ENCODE data around the gene REEP3. TPM values are rescaled to one million over a fixed set of nuclear protein-coding genes. Genes with fewer than 3 reads are reported as not detected.
"Not testable (repeated sequence)": the region's sequence is repeated elsewhere in the genome, so short reads cannot be mapped to it uniquely, and the experiment has no call there.

REEP3 gene
- total RNA-seq, 1 donor from 2014 or later = 33.2 TPM

DNA sequence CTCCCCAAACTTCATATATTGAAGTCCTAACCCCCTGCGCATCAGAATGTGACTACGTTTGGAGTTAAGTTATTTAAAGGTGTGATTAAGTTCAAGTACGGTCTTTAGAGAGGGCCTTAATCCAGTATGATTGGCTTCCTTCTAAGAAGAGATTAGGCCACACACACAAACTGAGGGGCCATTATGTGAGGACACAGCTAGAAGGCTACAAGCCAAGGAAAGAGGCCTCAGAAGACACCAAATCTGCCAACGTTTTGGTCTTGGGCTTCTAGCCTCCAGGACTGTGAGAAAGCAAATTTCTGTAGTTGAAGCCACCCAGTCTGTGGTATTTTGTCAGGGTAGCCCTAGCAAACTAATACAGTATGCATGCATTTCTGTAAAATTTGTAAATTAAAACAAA, 41.7 kb downstream of the REEP3 start:
- no peaks in the 10 kb centered on the region for H3K27me3 Mint-ChIP-seq

DNA sequence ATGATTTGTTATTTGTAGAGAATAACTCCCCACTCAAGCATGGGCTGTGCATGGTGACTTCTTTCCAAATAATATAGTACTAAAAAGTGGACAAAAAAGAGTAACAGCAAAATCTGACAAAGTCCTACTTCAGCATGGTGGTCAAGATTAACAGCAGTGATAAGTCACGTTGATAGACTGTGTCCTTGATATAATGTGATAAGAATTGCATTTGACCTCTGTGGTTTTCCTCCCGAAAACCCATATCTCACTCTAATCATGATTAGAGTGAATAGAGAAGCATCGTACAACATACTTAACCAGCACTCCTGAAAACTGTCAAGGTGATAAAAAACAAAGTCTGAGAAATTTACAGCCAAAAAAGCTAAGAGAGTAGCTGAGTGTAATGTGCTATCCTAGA, 42.4 kb downstream of the REEP3 start:
- Mint-ChIP-seq H3K9me3 (ENCODE audit: low read depth) (no peaks in the 10 kb centered on the region), H3K27me3 (no peaks in the 10 kb centered on the region), H3K4me3 (ENCODE audit: low read depth) (no peak overlapping the region), H3K36me3 (ENCODE audit: insufficient read depth) (no peaks in the 10 kb centered on the region), H3K4me1 (ENCODE audit: low read depth) (peaks cover 21% of the 10 kb centered on the region), H3K27ac (no peak overlapping the region)
- no peak for DNase-seq (ENCODE audit: low spot score, unreplicated experiment)
- TF ChIP-seq, protein P1, sequence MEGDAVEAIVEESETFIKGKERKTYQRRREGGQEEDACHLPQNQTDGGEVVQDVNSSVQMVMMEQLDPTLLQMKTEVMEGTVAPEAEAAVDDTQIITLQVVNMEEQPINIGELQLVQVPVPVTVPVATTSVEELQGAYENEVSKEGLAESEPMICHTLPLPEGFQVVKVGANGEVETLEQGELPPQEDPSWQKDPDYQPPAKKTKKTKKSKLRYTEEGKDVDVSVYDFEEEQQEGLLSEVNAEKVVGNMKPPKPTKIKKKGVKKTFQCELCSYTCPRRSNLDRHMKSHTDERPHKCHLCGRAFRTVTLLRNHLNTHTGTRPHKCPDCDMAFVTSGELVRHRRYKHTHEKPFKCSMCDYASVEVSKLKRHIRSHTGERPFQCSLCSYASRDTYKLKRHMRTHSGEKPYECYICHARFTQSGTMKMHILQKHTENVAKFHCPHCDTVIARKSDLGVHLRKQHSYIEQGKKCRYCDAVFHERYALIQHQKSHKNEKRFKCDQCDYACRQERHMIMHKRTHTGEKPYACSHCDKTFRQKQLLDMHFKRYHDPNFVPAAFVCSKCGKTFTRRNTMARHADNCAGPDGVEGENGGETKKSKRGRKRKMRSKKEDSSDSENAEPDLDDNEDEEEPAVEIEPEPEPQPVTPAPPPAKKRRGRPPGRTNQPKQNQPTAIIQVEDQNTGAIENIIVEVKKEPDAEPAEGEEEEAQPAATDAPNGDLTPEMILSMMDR (IDR thresholded peaks at IDR 0.05; ENCODE audit: unreplicated experiment) = no peak

More for the DNA sequence above, 41.7 kb downstream of the REEP3 start:
- no peak overlapping the region for H3K4me3 Mint-ChIP-seq (ENCODE audit: low read depth)
- H3K4me1 Mint-ChIP-seq (ENCODE audit: low read depth) = peaks cover 21% of the 10 kb centered on the region
- TF ChIP-seq, protein P1 (IDR thresholded peaks at IDR 0.05; ENCODE audit: unreplicated experiment) = no peak
- H3K9me3 Mint-ChIP-seq (ENCODE audit: low read depth) = no peaks in the 10 kb centered on the region
- no peaks in the 10 kb centered on the region for H3K36me3 Mint-ChIP-seq (ENCODE audit: insufficient read depth)
- peak overlapping the region; percentile 62 for H3K27ac Mint-ChIP-seq
- no peak for DNase-seq (ENCODE audit: low spot score, unreplicated experiment)

GRCh38 chr10:63564731-63565130, 43.5 kb downstream of the REEP3 start:
- H3K9me3 Mint-ChIP-seq (ENCODE audit: low read depth); H3K4me3 Mint-ChIP-seq (ENCODE audit: low read depth); DNase-seq (ENCODE audit: low spot score, unreplicated experiment); H3K27me3 Mint-ChIP-seq; H3K36me3 Mint-ChIP-seq (ENCODE audit: insufficient read depth); H3K27ac Mint-ChIP-seq: not testable (repeated sequence)
- peaks cover 21% of the 10 kb centered on the region for H3K4me1 Mint-ChIP-seq (ENCODE audit: low read depth)

DNA sequence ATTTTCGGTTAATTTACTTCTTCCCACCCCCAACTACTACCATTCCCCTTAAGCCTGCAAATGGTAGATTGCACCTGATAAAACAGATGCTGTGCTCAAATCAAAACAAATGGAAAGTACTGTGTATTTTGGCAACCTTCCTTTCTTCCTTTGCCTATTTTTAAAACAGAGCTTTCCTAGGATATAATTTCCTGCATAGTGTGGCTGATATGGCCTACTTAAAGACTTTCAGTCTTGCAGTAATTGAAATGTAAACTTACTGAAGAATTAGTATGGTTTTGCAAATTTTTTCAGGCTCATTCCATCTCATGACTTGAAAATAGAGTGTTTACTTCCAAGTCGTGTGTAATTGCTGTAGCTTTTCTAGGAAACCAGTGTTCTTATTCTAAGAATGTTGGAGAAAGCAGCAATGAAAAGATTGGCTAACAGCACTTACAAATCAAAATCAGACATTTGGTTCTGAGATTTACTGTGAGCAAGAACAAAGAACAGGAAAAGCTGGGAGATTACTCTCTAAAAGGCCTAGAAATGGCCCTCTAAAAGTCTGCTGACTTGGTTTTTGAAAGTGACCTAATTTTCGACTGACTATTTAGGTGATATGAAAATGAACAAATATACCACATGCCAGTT, 52.0 kb downstream of the REEP3 start:
- peaks cover 14% of the 10 kb centered on the region for H3K36me3 Mint-ChIP-seq (ENCODE audit: insufficient read depth)
- H3K4me3 Mint-ChIP-seq (ENCODE audit: low read depth) = no peak overlapping the region
- TF ChIP-seq, protein P1 (IDR thresholded peaks at IDR 0.05; ENCODE audit: unreplicated experiment) = no peak

GRCh38 chr10:63574011-63574410, 52.8 kb downstream of the REEP3 start:
- Mint-ChIP-seq H3K4me3 (ENCODE audit: low read depth) (no peak overlapping the region), H3K36me3 (ENCODE audit: insufficient read depth) (peaks cover 14% of the 10 kb centered on the region), H3K27me3 (no peaks in the 10 kb centered on the region), H3K9me3 (ENCODE audit: low read depth) (no peaks in the 10 kb centered on the region), H3K4me1 (ENCODE audit: low read depth) (peaks cover 8% of the 10 kb centered on the region), H3K27ac (no peak overlapping the region)
- TF ChIP-seq, protein P1 (IDR thresholded peaks at IDR 0.05; ENCODE audit: unreplicated experiment) = no peak
- DNase-seq (ENCODE audit: low spot score, unreplicated experiment) = no peak

More for the DNA sequence above, 52.0 kb downstream of the REEP3 start:
- Mint-ChIP-seq H3K9me3 (ENCODE audit: low read depth) (no peaks in the 10 kb centered on the region), H3K27ac (peak overlapping the region; percentile 85), H3K27me3 (no peaks in the 10 kb centered on the region), H3K4me1 (ENCODE audit: low read depth) (peaks cover 8% of the 10 kb centered on the region)
- DNase-seq (ENCODE audit: low spot score, unreplicated experiment) = no peak

- no peak for DNase-seq (ENCODE audit: low spot score, unreplicated experiment)
- Mint-ChIP-seq H3K9me3 (ENCODE audit: low read depth) (no peaks in the 10 kb centered on the region), H3K4me3 (ENCODE audit: low read depth) (no peak overlapping the region), H3K36me3 (ENCODE audit: insufficient read depth) (peaks cover 14% of the 10 kb centered on the region), H3K27ac (no peak overlapping the region), H3K4me1 (ENCODE audit: low read depth) (peaks cover 8% of the 10 kb centered on the region), H3K27me3 (no peaks in the 10 kb centered on the region)
- TF ChIP-seq, protein P1 (IDR thresholded peaks at IDR 0.05; ENCODE audit: unreplicated experiment) = no peak
Observed at GRCh38 chr10:63576501-63576900, 55.3 kb downstream of the REEP3 start.

Measured in progenitor cell of endocrine pancreas (in vitro differentiated cells).